AG09319 (cell line): ENCODE results near the gene ESAM.

Experiments used
- DNase-seq: peaks from one replicate; pipeline ENCODE4 v3.0.0-alpha.2; 2010; ENCODE audit warnings: low read depth; ENCODE audit errors: extremely low read depth
- TF ChIP-seq, protein P1 (sequence below): IDR thresholded peaks from 2 replicates; pipeline ENCODE4 v1.5.1; 2011; ENCODE audit warnings: low read depth, mild to moderate bottlenecking, inconsistent platforms, low read length, moderate library complexity

The ESAM gene

DNA sequence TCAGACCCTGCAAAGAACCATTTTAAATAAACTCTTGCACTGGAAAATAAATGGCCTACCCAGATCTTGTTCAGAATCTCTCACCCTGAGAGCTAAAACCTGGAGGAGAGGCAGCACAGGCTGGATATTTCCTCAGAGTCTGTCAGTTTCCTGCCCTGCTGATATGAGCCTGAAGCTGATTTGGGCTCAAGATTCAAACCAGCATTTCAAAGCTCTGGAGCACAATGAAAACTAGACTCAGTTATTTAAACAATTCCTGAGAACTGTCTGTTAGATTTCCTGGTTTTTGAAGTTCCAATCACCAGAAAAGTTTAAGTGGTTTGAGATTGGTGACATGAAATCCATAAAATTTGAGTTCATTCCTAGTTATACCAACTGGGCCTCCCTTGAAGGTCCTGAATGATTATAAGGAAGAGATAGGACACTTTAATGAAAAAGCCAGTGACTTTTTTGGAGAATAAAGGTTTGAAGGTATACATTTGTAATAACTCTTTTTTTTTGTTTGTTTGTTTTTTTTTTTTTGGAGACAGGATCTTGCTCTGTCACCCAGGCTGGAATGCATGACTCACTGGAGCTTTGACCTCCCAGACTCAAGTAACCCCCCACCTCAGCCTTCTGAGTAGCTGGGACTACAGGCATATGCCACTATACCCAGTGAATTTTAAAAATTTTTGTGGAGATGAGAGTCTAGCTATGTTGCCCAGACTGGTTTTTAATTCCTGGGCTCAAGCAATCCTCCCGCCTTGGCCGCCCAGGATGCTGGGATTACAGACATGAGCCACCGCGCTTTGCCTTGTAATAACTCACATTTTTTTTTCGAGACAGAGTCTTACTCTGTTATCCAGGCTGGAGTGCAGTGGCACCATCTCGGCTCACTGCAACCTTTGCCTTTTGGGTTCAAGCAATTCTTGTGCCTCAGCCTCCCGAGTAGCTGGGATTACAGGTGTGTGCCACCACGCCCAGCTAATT, 8.0 kb upstream of the ESAM start:
- no peak for DNase-seq
- TF ChIP-seq, protein P1, sequence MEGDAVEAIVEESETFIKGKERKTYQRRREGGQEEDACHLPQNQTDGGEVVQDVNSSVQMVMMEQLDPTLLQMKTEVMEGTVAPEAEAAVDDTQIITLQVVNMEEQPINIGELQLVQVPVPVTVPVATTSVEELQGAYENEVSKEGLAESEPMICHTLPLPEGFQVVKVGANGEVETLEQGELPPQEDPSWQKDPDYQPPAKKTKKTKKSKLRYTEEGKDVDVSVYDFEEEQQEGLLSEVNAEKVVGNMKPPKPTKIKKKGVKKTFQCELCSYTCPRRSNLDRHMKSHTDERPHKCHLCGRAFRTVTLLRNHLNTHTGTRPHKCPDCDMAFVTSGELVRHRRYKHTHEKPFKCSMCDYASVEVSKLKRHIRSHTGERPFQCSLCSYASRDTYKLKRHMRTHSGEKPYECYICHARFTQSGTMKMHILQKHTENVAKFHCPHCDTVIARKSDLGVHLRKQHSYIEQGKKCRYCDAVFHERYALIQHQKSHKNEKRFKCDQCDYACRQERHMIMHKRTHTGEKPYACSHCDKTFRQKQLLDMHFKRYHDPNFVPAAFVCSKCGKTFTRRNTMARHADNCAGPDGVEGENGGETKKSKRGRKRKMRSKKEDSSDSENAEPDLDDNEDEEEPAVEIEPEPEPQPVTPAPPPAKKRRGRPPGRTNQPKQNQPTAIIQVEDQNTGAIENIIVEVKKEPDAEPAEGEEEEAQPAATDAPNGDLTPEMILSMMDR, result no peak

DNA sequence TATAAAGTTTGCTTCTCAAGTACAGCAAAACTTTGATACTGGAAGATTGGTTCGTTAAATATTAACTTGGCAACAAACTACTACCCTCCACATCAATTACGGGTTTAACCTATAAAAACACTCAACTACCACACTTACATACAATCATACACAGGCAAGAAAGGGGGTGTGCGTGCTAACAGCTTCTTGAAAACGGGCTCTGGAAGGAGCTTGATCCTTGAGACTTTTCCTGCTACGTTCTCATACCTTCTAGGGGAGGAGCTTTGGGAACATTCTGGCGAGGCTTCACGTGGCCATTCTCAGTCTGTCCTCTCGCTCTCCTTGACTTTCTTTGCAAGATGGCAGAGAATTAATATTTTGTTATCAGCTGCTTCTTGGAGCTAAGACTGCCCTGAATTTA, 6.8 kb upstream of the ESAM start:
- DNase-seq, result no peak
- TF ChIP-seq, protein P1, result no peak

DNA sequence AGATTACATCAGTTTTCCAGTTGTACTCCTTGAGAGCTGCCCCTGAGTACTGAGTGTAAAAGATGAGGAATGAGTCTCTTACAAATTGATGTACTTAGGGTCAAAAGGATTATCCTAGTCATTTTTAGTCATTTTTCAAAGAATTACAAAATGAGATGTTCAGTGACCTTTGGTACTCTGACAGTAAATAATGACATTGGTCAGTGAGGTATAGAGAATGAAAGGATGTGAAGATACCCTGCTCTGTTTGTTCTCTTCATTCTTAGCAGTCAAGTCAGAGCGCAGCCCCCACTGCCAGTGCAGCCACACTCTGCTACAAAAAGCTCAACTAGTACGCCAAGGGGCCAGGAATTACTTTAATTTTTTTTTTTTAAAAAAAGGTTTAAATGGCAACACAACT, 4.1 kb upstream of the ESAM start:
- TF ChIP-seq, protein P1, result no peak
- DNase-seq, result no peak

DNA sequence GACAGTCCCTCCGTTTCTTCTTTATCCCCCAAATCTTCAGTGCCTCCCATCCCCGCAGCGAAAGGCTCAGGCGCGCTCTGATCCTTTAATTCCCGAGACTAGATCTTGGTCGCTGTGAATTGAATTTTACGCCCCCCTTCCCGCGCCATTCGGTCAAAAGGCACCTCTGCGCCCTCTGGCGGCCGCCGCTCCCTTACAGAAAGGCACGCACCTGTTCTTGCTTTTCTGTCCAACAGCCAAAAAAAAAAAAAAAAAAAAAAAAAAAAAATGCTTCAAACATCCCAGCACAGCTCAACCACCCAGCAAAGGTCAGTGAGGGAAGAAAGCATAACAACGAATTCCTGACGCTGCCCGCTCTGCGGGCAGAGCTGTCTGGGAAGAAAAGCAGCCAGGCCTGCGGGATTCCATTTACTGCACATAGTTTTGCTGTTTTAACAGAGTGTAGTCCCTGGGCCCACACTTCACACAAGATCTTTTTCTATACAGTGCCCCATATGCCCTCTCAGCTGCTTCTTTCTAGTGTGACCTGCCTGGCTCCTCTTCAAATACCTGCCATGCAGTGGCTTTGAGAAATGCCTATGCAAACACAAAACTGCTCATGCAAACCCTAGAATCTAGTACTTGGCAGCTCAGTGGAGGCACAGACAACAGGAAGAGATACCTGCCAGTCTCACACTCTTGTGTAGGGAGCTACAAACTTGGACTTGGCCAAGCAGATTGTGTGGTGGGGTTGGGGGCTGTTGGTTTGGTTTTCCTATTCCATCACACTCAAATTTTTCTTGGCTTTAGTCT, 1.3 kb upstream of the ESAM start:
- TF ChIP-seq, protein P1, result peak; percentile 80
- peak; percentile 11 for DNase-seq

DNA sequence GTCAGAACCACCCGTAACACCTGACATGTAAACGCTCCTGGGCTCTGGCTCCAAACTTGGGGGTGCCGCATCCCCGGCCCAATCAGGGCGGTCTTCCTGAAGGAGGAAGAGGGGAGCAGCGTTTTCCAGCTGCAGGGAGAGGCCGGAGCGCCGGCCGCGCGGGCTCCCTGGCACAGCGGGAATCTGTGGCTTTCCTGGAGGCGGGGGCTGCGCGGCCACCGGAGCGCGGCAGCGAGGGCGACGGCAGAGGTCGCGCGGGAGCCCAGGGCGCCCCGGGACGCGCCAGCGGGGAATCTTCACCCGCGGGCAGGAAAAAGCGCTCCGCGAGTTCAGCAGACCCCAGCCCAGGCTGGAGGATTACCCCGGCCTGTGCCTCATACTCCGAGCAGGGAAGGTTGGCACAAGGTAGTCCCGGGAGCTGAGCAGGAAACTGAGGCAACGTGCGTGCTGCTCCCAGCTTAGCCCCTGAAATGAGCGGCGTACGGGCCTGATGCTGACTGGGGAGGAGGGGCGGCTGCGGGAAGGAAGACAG, 600 bp upstream of the ESAM start:
- no peak for DNase-seq
- TF ChIP-seq, protein P1, result no peak

DNA sequence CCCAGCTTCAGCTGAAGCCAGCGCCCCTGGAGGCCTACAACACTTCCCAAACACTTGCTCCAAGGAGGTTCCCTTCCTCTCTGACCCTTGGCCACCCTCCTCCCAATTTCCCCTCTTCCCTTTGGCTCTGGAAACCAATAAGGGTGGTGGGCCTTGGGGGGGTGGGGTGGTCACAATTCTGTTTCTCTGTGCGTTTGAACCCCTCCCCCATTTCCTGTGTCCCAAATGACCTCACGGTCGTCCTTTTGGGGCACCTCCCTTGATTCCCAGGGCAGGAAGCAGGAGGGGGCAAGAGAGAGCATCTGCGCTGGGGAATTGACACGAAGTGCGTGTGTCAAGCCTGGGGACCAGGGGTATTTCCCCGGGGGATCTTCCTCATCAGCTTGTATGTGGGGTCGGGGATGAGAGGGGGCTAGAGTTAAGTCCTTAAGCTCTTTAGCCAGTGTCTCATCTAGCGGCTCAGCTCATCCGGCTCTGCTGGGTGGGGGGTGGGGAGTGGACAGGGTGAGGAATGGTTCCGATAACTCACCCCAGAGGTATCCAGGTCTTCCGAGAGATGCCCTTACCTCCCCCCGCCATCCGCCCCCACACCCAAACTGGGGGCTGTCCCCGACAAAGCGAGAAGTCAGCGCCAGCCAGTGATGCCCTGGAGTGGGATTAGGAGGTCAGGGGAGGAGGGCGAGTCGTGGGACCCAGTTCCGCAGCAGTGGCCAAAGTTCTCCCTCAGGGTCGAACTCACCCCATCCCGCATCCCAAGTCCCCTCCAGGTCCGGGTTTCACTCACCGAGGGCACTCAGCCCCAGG, 587 bp downstream of the ESAM start:
- TF ChIP-seq, protein P1, result no peak
- DNase-seq, result no peak
